Measurements from ENCODE around the gene FBXO44.

DNA sequence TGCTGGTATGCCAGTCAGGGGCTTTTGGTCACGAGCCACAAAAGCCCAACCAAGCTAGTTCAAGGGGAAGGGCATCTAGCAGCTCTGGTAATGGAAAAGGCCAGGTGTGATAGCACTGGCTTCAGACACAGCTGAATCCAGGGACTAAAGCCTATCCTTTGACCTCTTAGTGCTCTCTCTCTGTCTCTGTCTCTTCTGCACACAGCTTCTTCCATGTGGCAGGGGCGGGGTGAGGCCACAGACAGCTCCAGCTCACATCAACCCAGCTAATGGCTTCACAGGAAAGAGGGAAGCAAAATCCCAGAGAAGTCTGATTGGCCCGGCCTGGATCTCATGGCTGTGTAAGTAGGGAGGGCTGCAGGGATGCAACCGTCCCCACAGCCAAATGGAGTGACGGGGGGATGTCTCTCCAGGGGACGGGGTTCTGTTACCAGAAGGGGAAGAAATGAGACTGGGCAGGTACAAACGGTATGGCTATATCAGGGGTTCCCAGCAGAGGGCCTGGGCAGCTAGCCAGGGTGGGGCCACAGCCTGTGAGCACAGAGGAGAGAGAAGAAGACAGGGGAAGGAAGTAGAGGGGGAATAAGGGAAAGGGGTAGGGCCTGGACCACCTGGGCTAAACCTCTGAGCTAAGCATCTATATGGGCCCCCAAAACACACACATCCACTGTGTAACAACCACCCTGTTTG, 42.9 kb upstream of the FBXO44 start:
- TF ChIP-seq, protein P1, sequence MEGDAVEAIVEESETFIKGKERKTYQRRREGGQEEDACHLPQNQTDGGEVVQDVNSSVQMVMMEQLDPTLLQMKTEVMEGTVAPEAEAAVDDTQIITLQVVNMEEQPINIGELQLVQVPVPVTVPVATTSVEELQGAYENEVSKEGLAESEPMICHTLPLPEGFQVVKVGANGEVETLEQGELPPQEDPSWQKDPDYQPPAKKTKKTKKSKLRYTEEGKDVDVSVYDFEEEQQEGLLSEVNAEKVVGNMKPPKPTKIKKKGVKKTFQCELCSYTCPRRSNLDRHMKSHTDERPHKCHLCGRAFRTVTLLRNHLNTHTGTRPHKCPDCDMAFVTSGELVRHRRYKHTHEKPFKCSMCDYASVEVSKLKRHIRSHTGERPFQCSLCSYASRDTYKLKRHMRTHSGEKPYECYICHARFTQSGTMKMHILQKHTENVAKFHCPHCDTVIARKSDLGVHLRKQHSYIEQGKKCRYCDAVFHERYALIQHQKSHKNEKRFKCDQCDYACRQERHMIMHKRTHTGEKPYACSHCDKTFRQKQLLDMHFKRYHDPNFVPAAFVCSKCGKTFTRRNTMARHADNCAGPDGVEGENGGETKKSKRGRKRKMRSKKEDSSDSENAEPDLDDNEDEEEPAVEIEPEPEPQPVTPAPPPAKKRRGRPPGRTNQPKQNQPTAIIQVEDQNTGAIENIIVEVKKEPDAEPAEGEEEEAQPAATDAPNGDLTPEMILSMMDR (IDR thresholded peaks at IDR 0.05), result no peak
- no peak for TF ChIP-seq POLR2A (IDR thresholded peaks at IDR 0.05)

Data from adrenal gland (tissue), 5 donors.